Activated effector memory CD4-positive, alpha-beta T cell treated with anti-CD3 and anti-CD28 coated beads, Interleukin-2, amount 50 U/mL, for 16 hours (primary cell): ENCODE measurements around the gene ODAD2.
"Not testable (repeated sequence)": the region's sequence is repeated elsewhere in the genome, so short reads cannot be mapped to it uniquely, and the experiment has no call there.

ENCODE experiments used
- DNase-seq: peaks from one replicate; pipeline ENCODE4 v3.0.0-alpha.2; 2020

The ODAD2 gene

GRCh38 chr10:27969931-27970330 is 28.9 kb downstream of the ODAD2 start:
- not testable (repeated sequence) for DNase-seq

DNA sequence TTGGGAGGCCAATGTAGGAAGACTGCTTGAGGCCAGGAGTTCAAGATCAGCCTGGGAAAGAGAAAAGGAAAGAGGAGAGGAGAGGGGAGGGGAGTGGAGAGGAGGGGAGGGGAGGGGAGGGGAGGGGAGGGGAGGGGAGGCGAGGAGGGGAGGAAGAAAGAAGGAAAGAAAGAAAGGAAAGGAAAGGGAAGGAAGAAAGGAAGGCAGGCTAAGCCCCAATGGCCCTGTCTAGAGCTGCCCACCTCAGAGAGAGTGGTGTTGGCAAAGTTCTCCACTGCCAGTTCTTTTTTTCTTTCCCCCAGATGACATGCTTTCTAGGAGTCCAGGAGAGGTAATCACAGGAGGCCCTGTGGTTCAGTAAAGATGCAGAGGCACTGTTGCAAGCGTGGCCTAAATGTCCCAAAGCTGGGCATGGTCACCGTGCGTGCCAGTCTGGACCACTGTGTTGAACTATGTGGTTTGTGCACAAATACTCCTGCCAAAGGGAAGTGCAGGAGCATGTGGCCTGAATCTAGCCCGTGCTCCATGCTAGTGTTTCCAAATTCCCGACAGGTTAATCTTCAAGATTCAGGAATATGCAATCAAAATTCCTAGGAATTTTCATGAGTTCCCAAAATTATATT is 39.7 kb downstream of the ODAD2 start:
- no peak for DNase-seq

- not testable (repeated sequence) for DNase-seq
Measured at GRCh38 chr10:27958383-27958782, 40.5 kb downstream of the ODAD2 start.

GRCh38 chr10:27950242-27950564 is 48.7 kb downstream of the ODAD2 start:
- DNase-seq: no peak

DNA sequence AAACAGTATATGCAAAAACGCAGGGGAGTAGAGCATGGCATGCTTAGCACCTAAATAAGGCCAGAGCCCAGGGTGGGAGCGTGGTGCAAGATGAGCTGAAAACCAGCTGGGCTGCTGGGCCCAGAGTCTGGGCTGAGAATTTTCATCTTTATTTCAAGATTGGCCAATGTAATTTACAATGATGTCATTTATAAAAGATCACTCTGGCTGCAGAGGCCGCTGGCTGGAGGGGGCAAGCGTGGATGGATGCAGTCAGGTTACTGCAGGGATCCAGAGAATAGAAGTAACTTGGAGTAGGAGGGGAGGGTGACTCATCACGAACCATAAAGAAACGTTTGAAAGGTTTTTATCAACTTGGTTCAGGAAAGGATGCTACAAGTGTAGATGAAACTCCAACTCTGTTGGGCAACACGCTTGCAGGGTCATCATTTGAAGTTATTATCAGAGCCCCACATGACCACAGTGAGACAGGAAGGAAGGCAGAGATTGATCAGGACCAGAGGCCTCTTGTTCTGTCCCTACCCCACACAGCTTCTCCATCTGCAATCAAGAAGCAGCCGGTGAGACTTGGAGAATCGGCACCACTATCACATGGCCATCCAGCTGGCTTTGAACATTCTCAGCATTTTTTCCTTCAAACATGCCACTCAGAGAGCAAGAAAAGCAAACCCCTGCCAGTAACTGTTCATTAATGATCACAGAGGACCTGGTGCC is 49.2 kb downstream of the ODAD2 start:
- no peak for DNase-seq

- no peak for DNase-seq
Measured at GRCh38 chr10:27948186-27948585, 50.7 kb downstream of the ODAD2 start.

DNA sequence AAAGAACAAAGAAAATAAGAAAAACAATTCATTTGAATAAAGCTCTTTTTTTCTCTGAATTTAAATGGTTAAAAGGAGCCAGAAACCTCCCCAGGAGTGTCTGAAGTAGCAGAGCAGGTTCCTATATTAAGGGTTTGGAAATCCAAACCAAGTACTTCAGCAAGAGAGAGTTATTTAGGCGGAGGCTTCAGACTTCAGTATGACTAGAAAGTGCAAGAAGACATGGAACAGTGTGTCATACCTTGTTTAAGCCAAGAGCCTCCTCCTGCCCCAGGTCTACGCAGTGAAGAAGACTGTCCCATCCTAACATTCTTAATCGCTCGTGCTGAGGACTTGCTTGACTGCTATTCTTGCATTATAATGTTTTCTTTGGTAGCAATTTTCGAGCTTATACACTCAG is 51.3 kb downstream of the ODAD2 start:
- no peak for DNase-seq

GRCh38 chr10:27944005-27944404 is 54.9 kb downstream of the ODAD2 start:
- DNase-seq: no peak

DNA sequence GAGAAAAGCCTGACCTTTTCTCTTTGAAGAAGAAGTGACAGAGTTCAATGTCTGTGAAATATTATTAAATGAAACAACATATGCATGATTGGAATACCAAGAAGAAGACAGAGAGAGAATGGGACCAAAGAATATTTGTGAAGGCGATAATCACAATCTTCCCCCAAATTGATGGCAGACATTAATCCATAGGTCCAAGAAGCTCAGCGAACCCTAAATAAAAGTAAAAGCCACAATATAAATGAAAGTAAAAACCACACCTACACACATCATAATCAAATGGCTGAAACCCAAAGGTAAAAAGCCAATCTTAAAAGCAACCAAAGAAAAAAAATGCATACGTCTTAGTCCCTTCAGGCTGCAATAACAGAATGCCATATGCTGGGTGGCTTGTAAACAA is 84.0 kb downstream of the ODAD2 start:
- no peak for DNase-seq

DNA sequence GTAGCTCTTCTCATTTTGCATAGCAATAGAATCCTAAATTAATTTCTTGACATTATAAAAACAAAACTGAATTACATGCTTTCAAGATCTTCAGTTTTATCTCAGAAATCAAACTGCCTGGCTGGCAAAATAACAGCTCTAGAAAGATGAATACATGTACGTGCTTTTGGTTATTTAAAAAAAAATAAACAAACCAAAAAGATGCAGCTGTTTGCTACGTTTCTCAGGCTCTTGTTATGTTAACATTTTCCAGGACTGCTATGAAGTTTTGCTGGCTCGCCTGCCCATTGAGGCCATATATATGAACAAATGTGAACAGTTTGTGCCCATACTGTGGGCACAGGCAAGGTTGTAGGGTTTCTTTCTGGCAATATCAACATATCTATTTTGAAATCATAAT is 86.6 kb downstream of the ODAD2 start:
- DNase-seq: no peak

DNA sequence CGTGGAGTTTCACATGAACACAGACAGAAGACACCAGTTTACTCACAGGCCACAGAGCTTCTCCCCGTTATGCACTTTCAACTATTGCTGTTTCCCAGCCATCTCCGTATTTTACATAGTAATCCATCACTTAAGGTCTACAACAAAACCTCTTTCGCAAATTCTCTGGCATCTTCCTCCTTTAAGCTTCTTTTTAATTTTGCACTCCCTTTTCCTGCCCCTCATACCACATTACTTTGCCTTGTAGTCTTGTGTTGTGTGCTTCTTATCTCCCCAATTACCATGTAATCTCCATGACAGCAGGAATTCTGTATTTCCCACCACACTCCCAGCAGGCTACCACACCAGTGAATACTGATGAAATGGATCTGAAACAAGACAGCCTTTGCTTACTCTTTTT is 87.3 kb downstream of the ODAD2 start:
- DNase-seq: no peak

- no peak for DNase-seq
Measured at GRCh38 chr10:27911011-27911410, 87.9 kb downstream of the ODAD2 start.

DNA sequence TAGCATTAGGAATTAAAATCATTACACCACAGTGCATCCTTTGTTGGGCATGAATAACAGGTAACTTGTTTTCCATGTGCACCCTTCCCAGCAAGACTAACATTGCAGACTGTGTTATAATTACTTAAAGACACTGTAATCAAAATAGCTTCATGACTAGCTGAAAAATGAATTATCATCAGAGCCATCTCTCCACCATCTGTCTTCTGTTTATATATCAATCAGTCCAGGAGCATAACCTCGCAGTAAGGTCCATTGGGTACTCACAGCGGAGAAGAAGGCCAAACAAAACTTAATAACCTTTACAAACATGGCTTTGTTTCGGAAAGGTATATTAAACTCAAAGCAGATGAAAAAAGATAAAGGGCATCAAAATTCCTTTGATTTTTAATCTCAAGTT is 90.6 kb downstream of the ODAD2 start:
- DNase-seq: no peak

DNA sequence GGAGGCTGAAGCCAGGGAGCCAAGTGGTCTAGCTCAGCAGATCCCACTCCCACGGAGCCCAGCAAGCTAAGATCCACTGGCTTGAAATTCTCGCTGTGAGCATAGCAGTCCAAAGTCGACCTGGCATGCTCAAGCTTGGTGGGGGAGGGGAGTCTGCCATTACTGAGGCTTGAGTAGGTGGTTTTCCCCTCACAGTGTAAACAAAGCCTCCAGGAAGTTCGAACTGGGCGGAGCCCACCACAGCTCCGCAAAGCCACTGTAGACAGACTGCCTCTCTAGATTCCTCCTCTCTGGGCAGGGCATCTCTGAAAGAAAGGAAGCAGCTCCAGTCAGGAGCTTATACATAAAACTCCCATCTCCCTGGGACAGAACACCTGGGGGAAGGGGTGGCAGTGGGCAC is 99.4 kb downstream of the ODAD2 start:
- peak; percentile 63 for DNase-seq

- no peak for DNase-seq
Measured at GRCh38 chr10:27899058-27899457, 99.8 kb downstream of the ODAD2 start.

DNA sequence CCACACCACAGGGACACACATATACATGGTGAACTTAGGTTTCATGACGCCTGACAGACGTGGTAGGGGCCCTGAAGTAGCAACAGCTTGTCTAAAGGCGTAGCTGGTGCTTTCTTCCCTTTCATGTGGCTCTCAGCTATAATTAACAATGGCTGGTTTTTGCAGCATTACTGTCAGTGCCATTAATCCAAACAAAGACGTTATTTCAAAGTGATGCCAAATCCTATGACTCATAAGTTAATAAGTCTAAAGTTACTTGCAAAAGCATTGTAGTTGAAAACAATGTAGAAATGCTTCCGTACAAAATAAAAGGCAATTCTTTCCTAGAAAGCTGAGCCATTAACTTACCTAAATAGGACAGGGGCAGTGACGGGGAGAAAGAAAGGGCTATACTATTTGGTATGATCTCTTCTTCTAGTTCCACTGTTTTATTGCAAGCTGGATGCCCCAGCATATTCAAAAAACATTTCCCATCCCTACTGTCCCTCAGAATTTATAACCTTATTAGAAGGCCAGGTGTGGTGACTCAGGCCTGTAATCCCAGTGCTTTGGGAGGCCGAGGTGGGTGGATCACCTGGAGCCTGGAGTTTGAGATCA is 105.4 kb downstream of the ODAD2 start:
- no peak for DNase-seq

DNA sequence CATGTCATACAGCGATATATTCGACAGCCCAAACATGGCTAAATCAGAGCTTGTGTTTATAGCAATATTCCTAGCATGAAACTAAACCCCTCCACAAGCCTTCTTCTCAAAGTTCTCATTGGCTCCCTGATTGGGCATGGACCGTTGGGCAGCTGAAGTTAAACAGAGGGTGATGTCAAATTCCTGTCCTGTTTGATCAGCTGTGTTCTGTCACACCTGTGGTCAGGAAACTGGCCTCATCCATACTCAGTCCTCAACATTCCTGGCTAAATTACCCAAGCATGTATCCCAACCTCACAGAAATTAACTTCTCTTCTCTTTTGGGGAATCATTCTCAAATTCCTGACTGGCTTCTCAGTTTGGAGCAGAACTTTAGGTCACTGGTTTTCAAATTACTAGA is 107.9 kb downstream of the ODAD2 start:
- DNase-seq: no peak

DNA sequence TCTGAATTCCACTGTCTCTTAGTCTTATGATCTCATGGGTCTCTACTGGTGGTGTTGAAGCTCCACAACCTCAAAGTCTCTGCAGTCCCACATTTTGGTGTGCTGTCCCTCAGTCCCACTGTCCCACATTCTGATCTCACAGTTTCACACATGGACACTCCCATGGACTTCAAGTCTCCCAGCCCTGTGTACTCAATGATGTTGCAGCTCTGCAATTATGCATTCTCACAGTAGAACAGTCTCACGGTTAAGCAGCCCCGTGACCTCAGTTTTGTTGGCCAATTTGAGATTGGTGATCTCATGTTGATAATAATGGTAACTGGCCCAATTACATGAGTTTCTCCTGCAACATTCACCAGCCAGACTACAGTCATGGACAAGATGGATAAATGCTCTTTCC is 109.4 kb downstream of the ODAD2 start:
- DNase-seq: no peak

GRCh38 chr10:27884185-27884641 is 114.7 kb downstream of the ODAD2 start:
- DNase-seq: no peak

DNA sequence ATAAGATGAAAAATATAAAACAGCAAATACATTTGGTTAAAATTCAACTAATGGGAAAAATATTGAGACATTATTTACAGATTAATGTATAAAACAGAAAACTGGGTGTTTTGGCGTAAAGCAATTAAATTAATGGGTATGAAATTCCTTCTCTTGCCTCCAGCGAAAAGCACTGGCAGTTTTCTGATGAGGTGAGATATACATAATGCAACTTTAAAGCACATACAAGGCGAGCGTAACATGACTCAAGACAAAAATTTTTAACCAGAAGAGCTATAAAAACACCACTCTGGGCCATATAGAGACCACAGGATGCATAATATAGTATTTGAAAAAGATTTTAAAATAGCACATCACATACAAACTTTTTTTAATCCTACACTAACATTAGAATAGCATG is 120.6 kb downstream of the ODAD2 start:
- DNase-seq: no peak

DNA sequence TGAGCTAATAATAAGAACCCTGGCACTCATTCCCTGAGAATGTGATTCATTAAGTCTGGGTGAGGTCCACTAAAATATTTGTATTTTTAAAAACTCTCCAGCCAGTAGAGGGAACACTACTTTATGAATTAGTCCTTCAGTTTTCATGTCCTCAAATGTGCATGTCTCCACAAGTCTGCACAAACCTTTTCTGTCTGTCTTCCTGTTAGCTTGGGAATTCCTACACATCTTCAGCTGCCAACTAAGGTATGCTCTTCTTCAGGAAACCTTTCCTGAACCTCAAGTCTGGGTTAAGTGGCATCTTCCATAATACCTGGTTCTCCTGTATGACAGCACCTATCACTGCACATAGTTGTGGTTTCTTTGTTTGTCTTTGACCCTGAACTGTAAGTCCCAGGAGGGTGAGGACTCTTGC is 133.7 kb downstream of the ODAD2 start:
- DNase-seq: no peak

DNA sequence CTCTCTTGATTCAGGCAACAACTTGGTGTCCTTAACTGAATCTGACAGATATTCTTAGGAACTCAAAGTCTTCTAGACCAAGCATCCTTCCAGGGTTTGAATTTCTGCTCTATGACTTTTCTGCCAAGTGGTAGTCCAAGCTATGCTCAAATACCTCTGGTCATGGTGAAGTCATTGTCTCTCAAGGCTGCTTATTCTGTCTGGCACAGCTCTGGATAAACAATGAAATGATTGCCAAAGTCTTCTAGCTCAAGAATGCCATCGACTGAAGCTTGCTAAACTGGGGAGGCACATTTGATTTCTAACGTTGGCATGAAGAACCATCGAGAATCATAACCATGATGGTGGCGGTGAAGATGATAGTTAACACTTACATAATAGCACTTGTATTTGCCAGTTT is 137.1 kb downstream of the ODAD2 start:
- no peak for DNase-seq

DNA sequence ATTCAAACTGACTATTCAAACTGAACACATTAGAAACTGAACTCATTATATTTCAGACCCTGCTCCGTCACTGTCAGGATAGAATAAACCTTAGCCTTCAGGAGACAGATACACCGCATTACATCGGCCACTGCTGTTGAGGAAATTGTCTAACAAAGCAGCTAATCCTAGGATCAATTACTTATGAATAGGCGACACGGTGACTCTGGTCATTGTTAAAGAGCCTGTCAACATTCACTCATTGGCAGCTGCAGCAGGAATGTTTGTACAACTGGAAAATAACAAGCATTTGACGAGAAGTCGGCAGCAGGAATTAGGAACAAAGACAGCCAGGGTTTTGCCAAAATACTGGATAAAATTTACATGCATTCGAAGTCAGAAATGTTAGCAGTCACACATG is 141.3 kb downstream of the ODAD2 start:
- no peak for DNase-seq

GRCh38 chr10:27844223-27844622 is 154.7 kb downstream of the ODAD2 start:
- DNase-seq: no peak

- DNase-seq: no peak
Measured at GRCh38 chr10:27838901-27839300, 160.0 kb downstream of the ODAD2 start.
